Measurements from ENCODE around the gene RNF220.

- TF ChIP-seq POLR2A (IDR thresholded peaks at IDR 0.05) (no peak), CTCF (IDR thresholded peaks at IDR 0.05) (no peak)
Observed at GRCh38 chr1:44481701-44482100, 76.6 kb downstream of the RNF220 start.

All from uterus (tissue), 2 donors.